ENCODE data around the gene CENPN. TPM values are rescaled to one million over a fixed set of nuclear protein-coding genes. Genes with fewer than 3 reads are reported as not detected.

Gene CENPN
- total and polyA plus RNA-seq, 2 of the 13 experiments (the other 11 are each of a cell fraction or from before 2014, with no cell fraction given): 29.7 to 129 TPM

DNA sequence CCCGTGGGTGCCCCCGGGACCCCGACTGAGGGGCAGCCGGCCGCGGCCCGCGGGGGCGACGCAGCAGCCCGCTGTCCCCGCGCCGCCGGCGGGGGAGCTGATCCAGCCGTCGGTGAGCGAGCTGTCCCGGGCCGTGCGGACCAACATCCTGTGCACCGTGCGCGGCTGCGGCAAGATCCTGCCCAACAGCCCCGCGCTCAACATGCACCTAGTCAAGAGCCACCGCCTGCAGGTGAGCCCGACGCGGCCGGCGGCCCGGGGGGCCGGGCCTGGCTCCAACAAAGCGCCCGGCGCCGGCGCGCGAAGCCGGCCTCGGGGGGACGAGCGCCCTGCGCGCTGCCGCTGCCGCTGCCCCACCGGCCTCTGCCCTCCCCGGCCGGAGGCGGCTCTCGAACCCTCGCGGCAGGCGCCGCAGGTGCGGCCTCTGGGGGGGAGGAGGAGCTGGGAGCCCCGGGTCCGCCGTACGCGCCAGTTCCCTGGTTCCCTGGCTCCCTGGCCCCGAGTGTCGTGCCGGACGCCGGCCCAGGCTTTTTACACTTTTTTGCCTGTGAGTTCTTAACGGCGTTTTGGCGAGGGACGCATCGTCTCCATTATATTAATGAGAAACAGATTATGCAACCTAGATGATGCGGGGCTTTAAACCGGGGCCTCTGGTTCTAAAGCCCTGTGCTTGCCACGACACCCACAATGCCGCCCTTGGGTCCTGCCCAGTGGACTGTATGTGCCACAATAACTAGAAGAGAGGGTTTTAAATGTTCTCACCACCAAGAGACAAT, 29.1 kb downstream of the CENPN start (continued):
- peak; percentile 41; the same call in 1 of the 2 replicates for TF ChIP-seq ZNF766 (CRISPR knock-in tag; IDR thresholded peaks at IDR 0.05; ENCODE audit: borderline replicate concordance)
- TF ChIP-seq ZNF777 (CRISPR knock-in tag; IDR thresholded peaks at IDR 0.05): peak; percentile 96
- TF ChIP-seq, protein P1, sequence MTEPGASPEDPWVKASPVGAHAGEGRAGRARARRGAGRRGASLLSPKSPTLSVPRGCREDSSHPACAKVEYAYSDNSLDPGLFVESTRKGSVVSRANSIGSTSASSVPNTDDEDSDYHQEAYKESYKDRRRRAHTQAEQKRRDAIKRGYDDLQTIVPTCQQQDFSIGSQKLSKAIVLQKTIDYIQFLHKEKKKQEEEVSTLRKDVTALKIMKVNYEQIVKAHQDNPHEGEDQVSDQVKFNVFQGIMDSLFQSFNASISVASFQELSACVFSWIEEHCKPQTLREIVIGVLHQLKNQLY (CRISPR knock-in tag; IDR thresholded peaks at IDR 0.05): no peak
- peak; percentile 29; the same call in 1 of the 2 replicates for TF ChIP-seq ZNF543 (CRISPR knock-in tag; IDR thresholded peaks at IDR 0.05)
- TF ChIP-seq, protein P2, sequence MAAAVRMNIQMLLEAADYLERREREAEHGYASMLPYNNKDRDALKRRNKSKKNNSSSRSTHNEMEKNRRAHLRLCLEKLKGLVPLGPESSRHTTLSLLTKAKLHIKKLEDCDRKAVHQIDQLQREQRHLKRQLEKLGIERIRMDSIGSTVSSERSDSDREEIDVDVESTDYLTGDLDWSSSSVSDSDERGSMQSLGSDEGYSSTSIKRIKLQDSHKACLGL (CRISPR knock-in tag; IDR thresholded peaks at IDR 0.05): 0 out of 2 replicates have a peak, but pooled peaks have one; percentile 50
- no peak for TF ChIP-seq ZFP62 (CRISPR knock-in tag; IDR thresholded peaks at IDR 0.05)
- TF ChIP-seq POLR2A (IDR thresholded peaks at IDR 0.05; ENCODE audit: insufficient read depth in 1 of 2, low read depth in 2 of 2, low read length in 2 of 2): peak in 1 of 2 experiments; percentile 39; a peak in 1 of 4 replicates
- TF ChIP-seq ZNF205 (CRISPR knock-in tag; IDR thresholded peaks at IDR 0.05): no peak; the same call in 1 of the 2 replicates
- TF ChIP-seq, protein P3, sequence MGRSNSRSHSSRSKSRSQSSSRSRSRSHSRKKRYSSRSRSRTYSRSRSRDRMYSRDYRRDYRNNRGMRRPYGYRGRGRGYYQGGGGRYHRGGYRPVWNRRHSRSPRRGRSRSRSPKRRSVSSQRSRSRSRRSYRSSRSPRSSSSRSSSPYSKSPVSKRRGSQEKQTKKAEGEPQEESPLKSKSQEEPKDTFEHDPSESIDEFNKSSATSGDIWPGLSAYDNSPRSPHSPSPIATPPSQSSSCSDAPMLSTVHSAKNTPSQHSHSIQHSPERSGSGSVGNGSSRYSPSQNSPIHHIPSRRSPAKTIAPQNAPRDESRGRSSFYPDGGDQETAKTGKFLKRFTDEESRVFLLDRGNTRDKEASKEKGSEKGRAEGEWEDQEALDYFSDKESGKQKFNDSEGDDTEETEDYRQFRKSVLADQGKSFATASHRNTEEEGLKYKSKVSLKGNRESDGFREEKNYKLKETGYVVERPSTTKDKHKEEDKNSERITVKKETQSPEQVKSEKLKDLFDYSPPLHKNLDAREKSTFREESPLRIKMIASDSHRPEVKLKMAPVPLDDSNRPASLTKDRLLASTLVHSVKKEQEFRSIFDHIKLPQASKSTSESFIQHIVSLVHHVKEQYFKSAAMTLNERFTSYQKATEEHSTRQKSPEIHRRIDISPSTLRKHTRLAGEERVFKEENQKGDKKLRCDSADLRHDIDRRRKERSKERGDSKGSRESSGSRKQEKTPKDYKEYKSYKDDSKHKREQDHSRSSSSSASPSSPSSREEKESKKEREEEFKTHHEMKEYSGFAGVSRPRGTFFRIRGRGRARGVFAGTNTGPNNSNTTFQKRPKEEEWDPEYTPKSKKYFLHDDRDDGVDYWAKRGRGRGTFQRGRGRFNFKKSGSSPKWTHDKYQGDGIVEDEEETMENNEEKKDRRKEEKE (IDR thresholded peaks at IDR 0.05): no peak
- TF ChIP-seq, protein P4, sequence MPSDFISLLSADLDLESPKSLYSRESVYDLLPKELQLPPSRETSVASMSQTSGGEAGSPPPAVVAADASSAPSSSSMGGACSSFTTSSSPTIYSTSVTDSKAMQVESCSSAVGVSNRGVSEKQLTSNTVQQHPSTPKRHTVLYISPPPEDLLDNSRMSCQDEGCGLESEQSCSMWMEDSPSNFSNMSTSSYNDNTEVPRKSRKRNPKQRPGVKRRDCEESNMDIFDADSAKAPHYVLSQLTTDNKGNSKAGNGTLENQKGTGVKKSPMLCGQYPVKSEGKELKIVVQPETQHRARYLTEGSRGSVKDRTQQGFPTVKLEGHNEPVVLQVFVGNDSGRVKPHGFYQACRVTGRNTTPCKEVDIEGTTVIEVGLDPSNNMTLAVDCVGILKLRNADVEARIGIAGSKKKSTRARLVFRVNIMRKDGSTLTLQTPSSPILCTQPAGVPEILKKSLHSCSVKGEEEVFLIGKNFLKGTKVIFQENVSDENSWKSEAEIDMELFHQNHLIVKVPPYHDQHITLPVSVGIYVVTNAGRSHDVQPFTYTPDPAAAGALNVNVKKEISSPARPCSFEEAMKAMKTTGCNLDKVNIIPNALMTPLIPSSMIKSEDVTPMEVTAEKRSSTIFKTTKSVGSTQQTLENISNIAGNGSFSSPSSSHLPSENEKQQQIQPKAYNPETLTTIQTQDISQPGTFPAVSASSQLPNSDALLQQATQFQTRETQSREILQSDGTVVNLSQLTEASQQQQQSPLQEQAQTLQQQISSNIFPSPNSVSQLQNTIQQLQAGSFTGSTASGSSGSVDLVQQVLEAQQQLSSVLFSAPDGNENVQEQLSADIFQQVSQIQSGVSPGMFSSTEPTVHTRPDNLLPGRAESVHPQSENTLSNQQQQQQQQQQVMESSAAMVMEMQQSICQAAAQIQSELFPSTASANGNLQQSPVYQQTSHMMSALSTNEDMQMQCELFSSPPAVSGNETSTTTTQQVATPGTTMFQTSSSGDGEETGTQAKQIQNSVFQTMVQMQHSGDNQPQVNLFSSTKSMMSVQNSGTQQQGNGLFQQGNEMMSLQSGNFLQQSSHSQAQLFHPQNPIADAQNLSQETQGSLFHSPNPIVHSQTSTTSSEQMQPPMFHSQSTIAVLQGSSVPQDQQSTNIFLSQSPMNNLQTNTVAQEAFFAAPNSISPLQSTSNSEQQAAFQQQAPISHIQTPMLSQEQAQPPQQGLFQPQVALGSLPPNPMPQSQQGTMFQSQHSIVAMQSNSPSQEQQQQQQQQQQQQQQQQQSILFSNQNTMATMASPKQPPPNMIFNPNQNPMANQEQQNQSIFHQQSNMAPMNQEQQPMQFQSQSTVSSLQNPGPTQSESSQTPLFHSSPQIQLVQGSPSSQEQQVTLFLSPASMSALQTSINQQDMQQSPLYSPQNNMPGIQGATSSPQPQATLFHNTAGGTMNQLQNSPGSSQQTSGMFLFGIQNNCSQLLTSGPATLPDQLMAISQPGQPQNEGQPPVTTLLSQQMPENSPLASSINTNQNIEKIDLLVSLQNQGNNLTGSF (CRISPR knock-in tag; IDR thresholded peaks at IDR 0.05): peak; percentile 44; the same call in 1 of the 2 replicates
- TF ChIP-seq HOXA3 (CRISPR knock-in tag; IDR thresholded peaks at IDR 0.05): 0 out of 2 replicates have a peak, but pooled peaks have one; percentile 15
- TF ChIP-seq ZNF274 (CRISPR knock-in tag; IDR thresholded peaks at IDR 0.05): no peak
- peak; percentile 41; the same call in 1 of the 2 replicates for TF ChIP-seq ZFP90 (CRISPR knock-in tag; IDR thresholded peaks at IDR 0.05; ENCODE audit: borderline replicate concordance)
- TF ChIP-seq SATB2 (CRISPR knock-in tag; IDR thresholded peaks at IDR 0.05): peak; percentile 15; the same call in 1 of the 2 replicates
- TF ChIP-seq SP4 (CRISPR knock-in tag; IDR thresholded peaks at IDR 0.05): no peak
- TF ChIP-seq ISX (CRISPR knock-in tag; conservative IDR thresholded peaks at IDR 0.05): no peak
- TF ChIP-seq DMAP1 (CRISPR knock-in tag; IDR thresholded peaks at IDR 0.05): peak; percentile 27; the same call in 1 of the 2 replicates
- TF ChIP-seq ZNF207 (IDR thresholded peaks at IDR 0.05; ENCODE audit: borderline replicate concordance): no peak
- no peak for TF ChIP-seq ZNF17 (CRISPR knock-in tag; IDR thresholded peaks at IDR 0.05)
- no peak for TF ChIP-seq RAD21 (CRISPR knock-in tag; IDR thresholded peaks at IDR 0.05)
- 0 out of 2 replicates have a peak, but pooled peaks have one; percentile 15 for TF ChIP-seq PPARG (CRISPR knock-in tag; conservative IDR thresholded peaks at IDR 0.05)

Data from HepG2 (cell line).